Measurements from ENCODE around the gene SPTBN1.
"Not testable (repeated sequence)": the region's sequence is repeated elsewhere in the genome, so short reads cannot be mapped to it uniquely, and the experiment has no call there.

SPTBN1 gene

GRCh38 chr2:54672590-54673456, 216.7 kb downstream of the SPTBN1 start:
- DNase-seq (ENCODE audit: low read depth), result no peak

GRCh38 chr2:54673501-54673998, 217.4 kb downstream of the SPTBN1 start:
- no peak for DNase-seq (ENCODE audit: low read depth)

- no peak for DNase-seq (ENCODE audit: low read depth)
Measured at GRCh38 chr2:54675281-54675680, 219.2 kb downstream of the SPTBN1 start.

GRCh38 chr2:54675738-54676137, 219.6 kb downstream of the SPTBN1 start:
- no peak for DNase-seq (ENCODE audit: low read depth)

- DNase-seq (ENCODE audit: low read depth), result no peak
Measured at GRCh38 chr2:54676656-54677055, 220.5 kb downstream of the SPTBN1 start.

- DNase-seq (ENCODE audit: low read depth), result no peak
Measured at GRCh38 chr2:54677476-54678265, 221.5 kb downstream of the SPTBN1 start.

DNA sequence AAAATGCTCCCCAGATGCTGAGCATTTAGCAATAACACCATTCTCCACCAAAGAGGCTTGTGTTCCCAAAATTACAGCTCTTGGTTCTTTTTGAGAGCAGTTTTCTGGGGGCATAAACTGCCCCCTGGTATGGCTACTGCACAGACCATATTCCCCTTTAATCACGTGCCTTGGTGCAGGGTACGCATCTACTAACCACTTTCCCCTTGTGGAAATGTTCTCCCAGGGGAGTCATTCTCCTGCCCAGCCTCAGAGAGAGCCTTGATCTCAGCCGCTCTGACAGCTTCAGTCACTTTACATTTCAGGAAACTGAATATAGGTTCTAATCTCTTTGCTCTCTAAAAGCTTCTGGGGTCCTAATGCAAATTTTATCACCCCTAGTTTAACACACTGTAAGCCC, 222.6 kb downstream of the SPTBN1 start:
- DNase-seq (ENCODE audit: low read depth), result no peak

- no peak for DNase-seq (ENCODE audit: low read depth)
Measured at GRCh38 chr2:54680397-54681041, 224.4 kb downstream of the SPTBN1 start.

GRCh38 chr2:54681416-54681815, 225.3 kb downstream of the SPTBN1 start:
- DNase-seq (ENCODE audit: low read depth), result no peak

GRCh38 chr2:54683596-54683995, 227.5 kb downstream of the SPTBN1 start:
- no peak for DNase-seq (ENCODE audit: low read depth)

GRCh38 chr2:54685263-54685775, 229.2 kb downstream of the SPTBN1 start:
- no peak for DNase-seq (ENCODE audit: low read depth)

DNA sequence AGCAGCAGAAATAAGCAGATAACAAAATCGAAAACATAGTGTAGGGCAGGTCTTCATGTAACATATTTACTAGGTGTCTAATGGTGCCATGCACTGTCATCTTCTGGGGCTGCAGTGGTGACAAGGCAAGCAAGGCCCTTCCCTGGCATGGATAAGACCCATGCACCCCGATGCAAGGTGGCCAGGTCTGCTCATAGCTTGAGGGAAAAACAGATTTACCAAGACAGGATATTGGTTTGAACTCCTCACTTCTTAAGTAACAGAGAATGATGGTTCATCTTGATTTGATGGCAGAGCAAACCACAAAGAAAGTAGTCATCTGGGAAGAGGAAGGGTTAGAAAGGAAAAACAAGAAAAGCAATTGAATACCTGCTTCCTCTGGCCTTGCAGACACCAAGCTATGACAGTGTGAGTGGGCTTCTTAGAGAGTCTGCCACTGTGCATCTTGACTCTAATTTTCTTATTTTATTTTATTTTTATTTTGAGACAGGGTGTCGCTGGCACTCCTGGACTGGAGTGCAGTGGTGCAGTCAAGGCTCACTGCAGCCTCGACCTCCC, 231.5 kb downstream of the SPTBN1 start:
- no peak for DNase-seq (ENCODE audit: low read depth)

GRCh38 chr2:54691445-54692135, 235.5 kb downstream of the SPTBN1 start:
- no peak for DNase-seq (ENCODE audit: low read depth)

DNA sequence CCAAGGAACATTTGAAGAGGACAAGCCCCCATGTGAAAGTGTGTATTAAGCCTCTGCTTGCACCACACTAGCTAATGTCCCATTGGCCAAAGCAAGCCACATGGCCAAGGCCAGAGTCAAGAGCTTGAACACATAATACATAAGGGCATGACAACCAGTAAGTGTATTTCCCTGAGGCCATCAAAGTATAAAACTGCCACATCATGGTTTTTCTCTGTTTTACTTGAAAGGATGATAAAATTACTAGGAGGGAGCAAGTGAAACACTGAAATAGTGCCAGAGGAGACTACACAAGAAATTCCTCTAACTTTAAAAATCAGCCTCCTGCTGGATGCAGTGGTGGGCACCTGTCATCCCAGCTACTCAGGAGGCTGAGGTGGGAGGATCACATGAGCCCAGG, 236.4 kb downstream of the SPTBN1 start:
- DNase-seq (ENCODE audit: low read depth), result no peak

DNA sequence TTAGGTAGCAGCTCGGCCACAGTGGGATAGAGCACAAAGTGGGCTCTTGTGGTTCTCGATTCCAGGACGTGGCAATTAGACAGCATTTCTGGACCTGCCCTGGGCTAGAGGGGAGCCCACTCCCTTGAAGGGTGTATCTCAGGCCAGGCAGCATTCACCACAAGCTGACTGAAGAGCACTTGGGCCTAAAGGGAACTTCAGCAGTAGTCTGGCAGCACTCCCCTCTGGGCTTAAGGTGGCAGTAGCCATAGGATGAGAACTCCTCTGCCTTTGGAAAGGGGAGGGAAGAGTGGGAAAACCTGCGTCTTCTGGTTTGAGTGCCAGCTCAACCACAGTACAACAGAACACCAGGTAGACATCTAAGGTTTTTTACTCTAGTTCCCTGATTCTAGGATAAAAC, 239.3 kb downstream of the SPTBN1 start:
- DNase-seq (ENCODE audit: low read depth), result no peak

DNA sequence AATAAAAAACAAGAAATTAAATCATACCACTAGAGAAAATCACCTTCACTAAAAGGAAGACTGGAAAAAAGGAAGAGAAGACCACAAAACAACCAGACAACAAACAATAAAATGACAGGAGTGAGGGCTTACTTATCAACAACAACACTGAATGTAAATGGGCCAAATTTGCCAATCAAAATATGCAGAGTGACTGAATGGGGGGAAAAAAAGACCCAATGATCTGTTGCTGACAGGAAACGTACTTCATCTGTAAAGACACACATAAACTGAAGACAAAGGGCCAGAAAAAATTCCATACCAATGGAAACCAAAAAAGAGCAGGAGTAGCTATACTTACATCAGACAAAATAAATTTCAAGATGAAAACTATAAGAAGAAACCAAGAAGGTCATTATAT, 241.8 kb downstream of the SPTBN1 start:
- no peak for DNase-seq (ENCODE audit: low read depth)

GRCh38 chr2:54698926-54699325, 242.8 kb downstream of the SPTBN1 start:
- not testable (repeated sequence) for DNase-seq (ENCODE audit: low read depth)

DNA sequence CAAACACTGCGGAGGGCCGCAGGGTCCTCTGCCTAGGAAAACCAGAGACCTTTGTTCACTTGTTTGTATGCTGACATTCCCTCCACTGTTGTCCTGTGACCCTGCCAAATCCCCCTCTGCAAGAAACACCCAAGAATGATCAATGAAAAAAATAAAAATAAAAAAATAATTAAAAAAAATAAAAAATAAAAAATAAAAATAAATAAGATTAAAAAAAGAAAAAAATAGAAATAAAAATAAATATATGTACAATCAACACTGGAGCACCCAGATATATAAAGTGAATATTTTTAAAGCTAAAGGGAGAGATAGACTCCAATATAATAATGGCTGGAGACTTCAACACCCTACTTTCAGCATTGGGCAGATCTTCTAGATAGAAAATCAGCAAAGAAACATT, 243.5 kb downstream of the SPTBN1 start:
- DNase-seq (ENCODE audit: low read depth), result no peak

- no peak for DNase-seq (ENCODE audit: low read depth)
Measured at GRCh38 chr2:54701029-54701428, 244.9 kb downstream of the SPTBN1 start.

DNA sequence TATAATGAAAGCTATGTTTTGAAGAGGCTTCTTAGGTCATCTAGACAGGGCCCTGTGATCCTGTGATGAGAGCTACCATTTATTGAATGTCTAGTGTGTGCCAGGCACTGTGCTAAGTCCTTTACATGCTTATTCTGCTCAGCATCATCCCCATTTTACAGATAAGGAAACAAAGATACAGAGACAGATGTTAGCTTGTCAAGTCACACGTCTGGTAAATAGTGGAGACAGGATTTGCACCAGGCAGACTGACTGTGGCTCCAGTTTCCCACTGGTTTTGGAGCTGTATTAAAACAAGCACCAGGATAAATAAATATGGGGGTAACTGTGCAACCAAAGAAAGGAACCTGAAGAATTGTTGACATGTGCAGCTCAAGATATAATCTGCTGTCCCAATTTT, 248.1 kb downstream of the SPTBN1 start:
- no peak for DNase-seq (ENCODE audit: low read depth)

Data from GM04504 (cell line).